RWPE1 (cell line): ENCODE measurements around the gene L2HGDH.

Experiments
- CTCF ChIA-PET: fragments of 350-600 bp; sonication (Branson Sonifier 250); formaldehyde crosslinking; extraction: SDS; loops from one replicate; lab custom pipeline; 2021; lab: Yijun Ruan, JAX
- POLR2A ChIA-PET: fragments of 400-600 bp; formaldehyde crosslinking; extraction: SDS; loops from one replicate; lab custom pipeline; 2020; ENCODE audit warnings: antibody characterized with exemption; ENCODE audit not compliant: low non-redundant PET; lab: Yijun Ruan, JAX
- DNase-seq: peaks from one replicate; pipeline ENCODE4 v3.0.0; 2012; ENCODE audit warnings: low spot score
- H3K27ac ChIP-seq: fragments of 450-650 bp; 2 replicates; pipeline ENCODE4 v1.5.1; 2017
- TF ChIP-seq, protein P1 (sequence below): fragments of 450-650 bp; conservative IDR thresholded peaks from 2 replicates; pipeline ENCODE4 v1.5.1; 2017; ENCODE audit warnings: low read depth, mild to moderate bottlenecking

Gene L2HGDH

DNA sequence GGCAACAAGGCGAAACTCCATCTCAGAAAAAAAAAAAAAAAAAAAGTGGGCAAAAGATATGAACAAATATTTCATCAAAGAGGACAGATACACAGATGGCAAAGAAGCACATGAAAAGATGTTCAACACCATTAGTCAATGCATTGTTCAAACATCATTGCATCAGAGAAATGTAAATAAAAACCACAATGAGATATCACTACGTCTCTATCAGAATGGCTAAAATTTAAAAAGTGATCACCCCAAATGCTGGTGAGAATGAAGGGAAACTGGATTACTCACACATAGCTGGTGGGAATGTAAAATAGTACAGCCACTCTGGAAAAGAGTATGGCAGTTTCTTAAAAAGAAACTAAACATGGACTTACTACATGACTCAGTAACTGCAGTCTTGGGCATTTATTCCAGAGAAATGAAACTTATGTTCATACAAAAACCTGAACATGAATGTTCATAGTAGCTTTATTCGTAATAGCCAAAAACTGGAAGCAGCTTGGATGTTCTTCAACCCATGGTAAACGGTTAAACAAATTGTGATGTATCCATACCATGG is 3.6 kb downstream of the L2HGDH start:
- POLR2A ChIA-PET: no interaction called here
- CTCF ChIA-PET: no interaction called here
- TF ChIP-seq, protein P1, sequence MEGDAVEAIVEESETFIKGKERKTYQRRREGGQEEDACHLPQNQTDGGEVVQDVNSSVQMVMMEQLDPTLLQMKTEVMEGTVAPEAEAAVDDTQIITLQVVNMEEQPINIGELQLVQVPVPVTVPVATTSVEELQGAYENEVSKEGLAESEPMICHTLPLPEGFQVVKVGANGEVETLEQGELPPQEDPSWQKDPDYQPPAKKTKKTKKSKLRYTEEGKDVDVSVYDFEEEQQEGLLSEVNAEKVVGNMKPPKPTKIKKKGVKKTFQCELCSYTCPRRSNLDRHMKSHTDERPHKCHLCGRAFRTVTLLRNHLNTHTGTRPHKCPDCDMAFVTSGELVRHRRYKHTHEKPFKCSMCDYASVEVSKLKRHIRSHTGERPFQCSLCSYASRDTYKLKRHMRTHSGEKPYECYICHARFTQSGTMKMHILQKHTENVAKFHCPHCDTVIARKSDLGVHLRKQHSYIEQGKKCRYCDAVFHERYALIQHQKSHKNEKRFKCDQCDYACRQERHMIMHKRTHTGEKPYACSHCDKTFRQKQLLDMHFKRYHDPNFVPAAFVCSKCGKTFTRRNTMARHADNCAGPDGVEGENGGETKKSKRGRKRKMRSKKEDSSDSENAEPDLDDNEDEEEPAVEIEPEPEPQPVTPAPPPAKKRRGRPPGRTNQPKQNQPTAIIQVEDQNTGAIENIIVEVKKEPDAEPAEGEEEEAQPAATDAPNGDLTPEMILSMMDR: no peak
- H3K27ac ChIP-seq: no peak overlapping the region
- no peak for DNase-seq

DNA sequence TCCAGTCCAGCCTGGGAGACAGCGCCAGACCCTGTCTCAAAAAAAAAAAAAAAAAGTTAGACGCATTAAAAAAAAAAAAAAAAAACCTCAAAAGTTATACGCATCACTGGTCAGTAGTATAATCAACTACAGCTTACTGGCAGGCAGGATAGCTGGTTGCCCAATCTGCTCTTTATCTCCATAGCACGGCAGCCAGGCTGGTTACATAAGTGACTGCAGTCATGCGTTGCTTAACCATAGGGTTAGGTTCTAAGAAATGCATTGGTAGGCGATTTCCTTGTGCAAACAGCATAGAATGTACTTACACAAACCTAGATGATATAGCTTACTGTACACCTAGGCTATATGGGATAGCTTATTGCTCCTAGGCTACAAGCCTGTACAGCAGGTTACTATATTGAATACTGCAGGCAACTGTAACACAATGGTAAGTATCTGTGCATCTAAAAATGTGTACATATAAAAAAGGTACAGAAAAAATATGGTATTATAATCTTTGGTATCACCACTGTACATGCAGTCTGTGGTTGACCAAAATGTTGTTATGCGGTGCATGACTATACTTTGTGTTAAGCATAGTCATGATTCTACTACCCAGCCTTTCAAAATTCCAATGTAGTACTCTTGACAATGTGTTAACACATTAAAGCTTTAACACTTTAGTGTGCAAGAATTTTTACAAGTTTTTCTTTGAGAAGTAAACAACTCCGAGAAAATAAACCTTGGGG is 8.1 kb downstream of the L2HGDH start:
- POLR2A ChIA-PET: no interaction called here
- DNase-seq: no peak
- CTCF ChIA-PET: no interaction called here
- H3K27ac ChIP-seq: no peak overlapping the region
- TF ChIP-seq, protein P1: no peak

DNA sequence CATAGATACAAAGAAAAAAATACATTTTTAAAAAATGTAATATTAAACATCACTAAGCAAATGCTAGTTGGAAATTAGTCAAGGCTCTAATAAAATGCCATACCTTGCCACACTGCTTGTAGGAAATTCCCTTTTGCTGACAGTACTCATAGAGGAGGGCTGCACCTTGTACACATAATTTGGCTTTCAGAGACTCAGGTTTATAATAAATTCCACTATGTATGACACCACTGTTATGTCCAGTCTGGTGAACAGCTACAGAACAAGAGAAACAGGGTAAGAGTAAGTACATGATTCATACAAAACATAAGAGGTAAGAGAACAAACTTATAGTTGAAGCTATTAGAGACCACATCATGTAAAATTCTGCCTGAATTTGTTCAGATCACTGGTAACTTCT is 10.1 kb downstream of the L2HGDH start:
- CTCF ChIA-PET: no interaction called here
- DNase-seq: no peak
- TF ChIP-seq, protein P1: no peak
- POLR2A ChIA-PET: no interaction called here
- no peak overlapping the region for H3K27ac ChIP-seq

DNA sequence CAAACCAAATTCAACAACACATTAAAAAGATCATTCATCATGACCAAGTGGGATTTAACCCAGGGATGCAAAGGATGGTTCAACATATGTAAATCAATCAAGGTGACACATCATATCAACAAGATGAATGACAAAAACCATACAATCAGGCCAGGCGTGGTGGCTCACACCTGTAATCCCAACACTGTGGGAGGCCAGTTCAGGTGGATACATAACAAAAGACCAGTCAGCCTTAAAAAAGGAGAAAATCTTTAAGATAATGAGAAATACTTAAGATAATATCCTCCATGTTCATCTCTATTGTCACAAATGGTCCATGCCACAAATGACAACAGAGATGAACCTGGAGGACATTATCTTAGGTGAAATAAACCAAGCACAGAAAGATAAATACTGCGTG is 12.4 kb downstream of the L2HGDH start:
- POLR2A ChIA-PET: no interaction called here
- DNase-seq: no peak
- H3K27ac ChIP-seq: no peak overlapping the region
- TF ChIP-seq, protein P1: no peak
- CTCF ChIA-PET: no interaction called here

DNA sequence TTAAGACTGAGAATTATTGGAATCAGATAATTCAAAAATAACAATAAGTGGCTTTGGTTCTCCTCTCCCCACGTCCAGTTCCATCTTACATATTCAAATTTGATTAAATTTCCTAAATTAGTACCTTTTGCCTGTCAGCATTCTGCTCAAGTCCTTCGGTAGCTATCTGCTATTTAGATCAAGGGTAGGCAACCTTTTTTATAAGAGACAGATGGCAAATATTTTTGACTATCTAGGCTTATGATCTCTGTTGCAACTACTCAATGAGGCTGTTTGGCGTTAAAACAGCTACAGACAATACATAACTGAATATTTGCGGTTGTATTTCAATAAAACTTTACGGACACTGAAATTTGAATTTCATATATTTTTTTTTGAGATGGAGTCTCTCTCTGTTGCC is 21.7 kb downstream of the L2HGDH start:
- H3K27ac ChIP-seq: no peak overlapping the region
- TF ChIP-seq, protein P1: no peak

DNA sequence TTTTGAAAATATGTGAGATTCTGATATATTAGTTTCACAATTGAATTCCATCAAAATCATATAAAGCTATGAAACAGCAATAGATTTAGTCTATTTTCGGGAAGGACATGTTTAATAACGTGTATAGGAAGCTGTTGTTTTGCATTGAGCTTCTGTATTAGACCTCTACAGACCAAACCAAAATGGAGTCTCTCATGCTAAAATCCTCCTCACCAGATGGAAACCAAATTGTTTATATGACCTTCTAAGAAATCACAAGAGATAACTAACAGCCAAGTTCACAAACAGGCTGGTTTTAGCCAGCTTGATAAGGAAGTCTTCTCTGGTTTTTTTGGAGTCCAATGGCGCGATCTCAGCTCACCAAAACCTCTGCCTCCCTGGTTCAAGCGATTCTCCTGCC is 23.9 kb downstream of the L2HGDH start:
- ChIA-PET CTCF (no interaction called here), POLR2A (interaction anchor here (0.7 kb wide), 1 partner anchor 64 kb away, joined by 13 read pairs; no protein-coding TSS in a partner anchor)
- TF ChIP-seq, protein P1: no peak
- no peak for DNase-seq
- H3K27ac ChIP-seq: no peak overlapping the region

More for the DNA sequence above, 21.7 kb downstream of the L2HGDH start:
- POLR2A ChIA-PET: interaction anchor here (0.6 kb wide), 1 partner anchor 49 kb away, joined by 3 read pairs; no protein-coding TSS in a partner anchor
- CTCF ChIA-PET: no interaction called here
- no peak for DNase-seq
